Glomerular visceral epithelial cell (primary cell): ENCODE results near the gene PRMT5.

Experiments
- DNase-seq: peaks from one replicate; pipeline ENCODE4 v3.0.0-alpha.2; 2016; ENCODE audit errors: extremely low spot score

PRMT5 gene

GRCh38 chr14:22875748-22876319, 53.3 kb downstream of the PRMT5 start:
- no peak for DNase-seq

GRCh38 chr14:22875003-22875747, 54.0 kb downstream of the PRMT5 start:
- DNase-seq = no peak

DNA sequence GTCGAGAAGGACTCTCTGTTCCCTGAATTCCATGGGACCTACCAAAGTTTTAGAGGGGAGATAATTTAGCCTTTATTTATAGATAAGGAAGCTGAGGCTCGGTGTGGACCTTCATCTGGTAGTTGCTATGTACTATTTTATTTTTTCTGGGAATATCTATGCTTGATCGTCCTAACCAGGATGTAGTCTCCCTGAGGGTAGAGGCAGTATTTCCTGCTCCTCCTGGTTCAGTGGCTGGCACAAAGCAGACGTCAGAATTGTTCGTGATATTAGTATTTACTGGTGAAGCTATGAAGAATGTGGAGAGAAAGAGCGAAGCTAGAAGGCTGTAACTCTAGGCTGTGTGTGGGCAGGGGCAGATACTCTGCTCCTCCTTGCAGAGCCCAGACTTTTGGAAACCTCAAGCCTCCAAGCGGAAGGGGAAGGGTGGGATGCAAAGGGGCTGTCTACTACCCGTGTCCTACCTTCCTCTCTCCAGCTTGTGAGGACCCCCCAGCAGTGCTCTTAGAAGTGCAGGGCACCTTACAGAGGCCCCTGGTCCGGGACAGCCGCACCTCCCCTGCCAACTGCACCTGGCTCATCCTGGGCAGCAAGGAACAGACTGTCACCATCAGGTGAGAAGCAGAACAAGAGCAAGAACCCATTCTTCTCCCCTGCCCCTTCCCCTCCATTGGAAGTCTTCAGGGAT, 56.2 kb downstream of the PRMT5 start:
- DNase-seq = no peak

DNA sequence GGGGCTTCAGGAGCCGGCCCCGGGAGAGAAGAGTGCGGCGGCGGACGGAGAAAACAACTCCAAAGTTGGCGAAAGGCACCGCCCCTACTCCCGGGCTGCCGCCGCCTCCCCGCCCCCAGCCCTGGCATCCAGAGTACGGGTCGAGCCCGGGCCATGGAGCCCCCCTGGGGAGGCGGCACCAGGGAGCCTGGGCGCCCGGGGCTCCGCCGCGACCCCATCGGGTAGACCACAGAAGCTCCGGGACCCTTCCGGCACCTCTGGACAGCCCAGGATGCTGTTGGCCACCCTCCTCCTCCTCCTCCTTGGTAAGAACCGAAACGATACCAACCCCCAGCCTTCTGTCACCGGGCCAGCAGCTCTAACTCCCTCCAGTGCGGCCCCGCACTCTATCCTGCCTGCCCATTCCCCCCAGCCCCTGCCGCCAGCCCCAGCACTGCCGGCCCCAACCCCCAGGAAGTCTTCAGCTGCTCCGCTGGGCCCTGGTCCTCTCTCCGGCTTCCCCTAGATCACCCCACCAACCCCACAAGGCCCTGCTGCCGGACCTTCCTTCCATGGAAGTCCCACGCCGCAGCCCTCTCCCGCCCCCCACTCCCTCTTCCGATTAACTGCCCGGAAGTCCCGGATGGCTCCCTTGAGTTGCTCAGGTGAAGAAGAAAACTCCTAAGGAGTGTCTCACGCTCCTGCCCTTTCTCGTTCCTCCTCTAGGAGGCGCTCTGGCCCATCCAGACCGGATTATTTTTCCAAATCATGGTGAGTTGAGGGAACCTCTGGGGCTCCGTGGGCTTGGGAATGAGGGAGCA, 56.9 kb downstream of the PRMT5 start:
- DNase-seq = peak; percentile 91

GRCh38 chr14:22871224-22872032, 57.7 kb downstream of the PRMT5 start, which contains the start of gene LRP10:
Gene LRP10, plus strand, starts transcription at chr14:22871740. Its CDS starts 564 bp downstream, at chr14:22872304.
- DNase-seq = peak; percentile 87

DNA sequence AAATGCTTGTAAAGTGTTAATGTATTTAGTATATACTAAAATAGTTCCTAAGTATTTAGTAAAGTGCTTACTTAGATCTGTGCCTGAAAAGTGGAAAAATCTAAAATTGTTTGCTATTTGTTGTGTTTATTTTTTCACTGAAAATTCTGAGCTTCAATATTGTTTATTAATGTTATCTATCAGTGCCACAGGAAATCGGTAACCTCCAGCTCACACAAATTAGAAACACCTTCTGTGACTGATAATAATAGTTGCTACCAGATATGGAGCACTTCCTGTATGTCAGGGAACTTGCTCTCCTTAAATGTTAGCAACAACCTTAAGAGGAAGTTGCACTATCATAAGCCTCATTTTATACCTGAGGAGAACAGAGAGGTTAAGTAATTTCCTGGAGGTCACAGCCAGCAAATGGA, 58.4 kb downstream of the PRMT5 start:
- no peak for DNase-seq
